ENCODE data around the gene LY9.

LY9 gene

DNA sequence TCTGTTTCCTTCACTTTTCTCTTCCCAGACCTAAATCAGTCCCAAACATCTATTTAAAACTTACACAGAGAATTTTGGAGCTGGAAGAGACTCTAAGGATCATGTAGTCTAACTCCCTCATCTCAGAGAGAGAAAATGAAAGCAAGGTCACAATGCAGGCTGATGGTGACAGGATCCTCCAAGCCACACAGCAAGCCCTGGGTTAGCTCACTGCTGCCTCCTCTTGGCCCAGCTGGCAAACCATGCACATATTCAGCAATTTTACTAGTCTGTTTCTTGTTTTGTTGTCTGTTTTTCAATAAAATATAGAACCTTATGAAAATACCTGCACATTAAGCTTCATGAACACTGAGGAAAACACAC, 27.7 kb upstream of the LY9 start:
- no peak overlapping the region for H3K4me3 ChIP-seq (replicated peaks; ENCODE audit: low read depth, low read length)
- TF ChIP-seq, protein P1, sequence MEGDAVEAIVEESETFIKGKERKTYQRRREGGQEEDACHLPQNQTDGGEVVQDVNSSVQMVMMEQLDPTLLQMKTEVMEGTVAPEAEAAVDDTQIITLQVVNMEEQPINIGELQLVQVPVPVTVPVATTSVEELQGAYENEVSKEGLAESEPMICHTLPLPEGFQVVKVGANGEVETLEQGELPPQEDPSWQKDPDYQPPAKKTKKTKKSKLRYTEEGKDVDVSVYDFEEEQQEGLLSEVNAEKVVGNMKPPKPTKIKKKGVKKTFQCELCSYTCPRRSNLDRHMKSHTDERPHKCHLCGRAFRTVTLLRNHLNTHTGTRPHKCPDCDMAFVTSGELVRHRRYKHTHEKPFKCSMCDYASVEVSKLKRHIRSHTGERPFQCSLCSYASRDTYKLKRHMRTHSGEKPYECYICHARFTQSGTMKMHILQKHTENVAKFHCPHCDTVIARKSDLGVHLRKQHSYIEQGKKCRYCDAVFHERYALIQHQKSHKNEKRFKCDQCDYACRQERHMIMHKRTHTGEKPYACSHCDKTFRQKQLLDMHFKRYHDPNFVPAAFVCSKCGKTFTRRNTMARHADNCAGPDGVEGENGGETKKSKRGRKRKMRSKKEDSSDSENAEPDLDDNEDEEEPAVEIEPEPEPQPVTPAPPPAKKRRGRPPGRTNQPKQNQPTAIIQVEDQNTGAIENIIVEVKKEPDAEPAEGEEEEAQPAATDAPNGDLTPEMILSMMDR (IDR thresholded peaks at IDR 0.05; ENCODE audit: low read depth, low read length, missing control alignments): no peak
- DNase-seq (ENCODE audit: extremely low read depth, low read depth): no peak

DNA sequence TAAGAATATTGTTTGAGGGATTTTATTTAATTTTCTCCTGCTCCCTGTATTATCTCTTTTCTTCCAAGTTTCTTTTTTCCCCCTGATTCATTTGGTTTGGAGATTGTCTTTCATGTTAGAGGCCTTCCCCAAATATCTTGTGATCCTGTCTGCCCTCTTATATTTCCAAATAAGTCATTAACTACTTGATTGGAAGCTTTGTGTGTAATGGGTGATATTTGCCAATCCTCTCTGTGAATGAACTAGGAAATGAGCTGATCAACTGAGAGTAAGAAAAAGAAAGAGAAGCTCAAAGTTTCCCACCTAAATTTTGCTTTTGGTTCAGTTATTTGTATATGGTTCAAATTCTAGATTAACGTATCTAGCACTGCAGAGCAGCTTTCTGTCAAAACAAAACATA, 23.6 kb upstream of the LY9 start:
- TF ChIP-seq, protein P1 (IDR thresholded peaks at IDR 0.05; ENCODE audit: low read depth, low read length, missing control alignments): no peak
- H3K4me3 ChIP-seq (replicated peaks; ENCODE audit: low read depth, low read length): no peak overlapping the region
- no peak for DNase-seq (ENCODE audit: extremely low read depth, low read depth)

DNA sequence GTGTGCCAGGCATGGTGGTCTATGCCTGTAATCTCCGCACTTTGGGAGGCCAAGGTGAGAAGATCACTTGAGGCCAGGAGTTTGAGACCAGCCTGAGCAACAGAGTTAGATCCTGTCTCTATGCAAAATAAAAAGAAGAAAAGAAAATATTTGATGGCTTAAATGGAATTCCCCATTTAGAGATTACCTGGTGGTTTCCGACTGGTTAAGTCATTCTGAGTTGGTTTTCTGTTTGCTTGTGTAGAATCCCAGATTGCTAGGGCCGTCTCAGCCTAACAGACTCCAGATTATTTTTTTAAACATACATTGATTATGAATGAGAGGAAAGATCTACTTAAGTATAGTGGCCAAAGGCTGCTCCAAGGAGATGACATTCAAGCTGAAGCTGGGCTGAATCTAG, 22.9 kb upstream of the LY9 start:
- DNase-seq (ENCODE audit: extremely low read depth, low read depth): no peak
- TF ChIP-seq, protein P1 (IDR thresholded peaks at IDR 0.05; ENCODE audit: low read depth, low read length, missing control alignments): no peak
- H3K4me3 ChIP-seq (replicated peaks; ENCODE audit: low read depth, low read length): no peak overlapping the region

DNA sequence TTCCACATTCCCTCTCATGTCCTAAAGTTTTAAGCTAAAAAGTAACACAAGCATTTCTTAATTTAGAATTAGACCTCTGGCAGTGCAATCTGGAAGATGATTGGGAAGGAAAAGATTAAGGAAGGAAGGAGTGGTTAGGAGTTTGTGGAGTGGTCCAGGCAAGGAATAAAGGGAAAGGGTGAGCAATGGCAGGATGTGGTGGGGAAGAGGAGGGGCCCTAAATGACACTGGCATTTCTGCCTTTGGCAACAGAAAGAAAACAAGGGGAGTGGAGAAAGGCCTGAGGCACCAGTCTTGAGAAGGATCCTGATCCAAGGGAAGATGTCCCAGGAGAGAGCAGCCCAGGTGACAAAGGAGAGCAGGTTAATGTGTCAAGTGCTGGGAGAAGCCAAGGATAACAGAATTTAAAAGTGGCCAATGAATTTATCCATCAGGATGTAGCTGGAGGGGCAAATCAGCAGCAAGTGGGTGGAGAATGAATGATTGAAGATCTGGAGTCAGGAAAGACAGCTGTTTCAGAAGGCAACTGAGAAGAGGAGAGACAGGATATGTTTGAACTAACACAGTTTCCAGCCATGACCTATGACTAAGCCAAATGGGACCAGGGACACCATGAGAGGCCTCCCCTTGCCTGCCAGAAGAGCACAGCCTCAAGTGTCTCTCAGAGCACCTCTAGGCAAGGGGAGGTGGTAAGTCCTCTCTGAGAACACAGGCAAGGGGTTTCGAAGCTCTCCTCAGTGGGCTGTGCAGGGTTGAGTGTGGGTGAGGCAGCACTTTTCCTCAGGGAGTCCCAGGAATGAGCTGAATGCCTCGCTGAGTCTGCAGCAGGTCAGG, 20.9 kb upstream of the LY9 start:
- no peak overlapping the region for H3K4me3 ChIP-seq (replicated peaks; ENCODE audit: low read depth, low read length)
- DNase-seq (ENCODE audit: extremely low read depth, low read depth): no peak
- TF ChIP-seq, protein P1 (IDR thresholded peaks at IDR 0.05; ENCODE audit: low read depth, low read length, missing control alignments): no peak

DNA sequence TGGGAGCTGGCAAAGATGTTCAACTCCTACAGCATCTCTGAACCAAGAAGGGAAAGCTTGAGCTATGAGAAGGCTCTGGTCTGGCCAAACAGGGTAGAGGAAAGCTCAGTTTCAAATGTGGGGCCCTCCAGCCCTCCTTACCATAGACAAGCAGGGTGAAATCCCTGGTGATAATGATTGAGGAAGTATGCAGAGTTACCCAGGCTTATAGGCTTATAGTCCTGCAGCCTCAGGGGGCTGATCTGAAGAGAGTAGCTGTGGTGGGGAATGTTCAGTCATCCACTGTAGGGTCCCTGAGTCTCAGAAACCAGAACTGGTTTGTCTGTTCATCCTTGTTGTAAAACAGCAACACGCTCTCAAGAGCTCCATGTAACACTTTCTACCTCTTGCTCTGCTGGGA, 19.8 kb upstream of the LY9 start:
- H3K4me3 ChIP-seq (replicated peaks; ENCODE audit: low read depth, low read length): no peak overlapping the region
- TF ChIP-seq, protein P1 (IDR thresholded peaks at IDR 0.05; ENCODE audit: low read depth, low read length, missing control alignments): no peak
- no peak for DNase-seq (ENCODE audit: extremely low read depth, low read depth)

DNA sequence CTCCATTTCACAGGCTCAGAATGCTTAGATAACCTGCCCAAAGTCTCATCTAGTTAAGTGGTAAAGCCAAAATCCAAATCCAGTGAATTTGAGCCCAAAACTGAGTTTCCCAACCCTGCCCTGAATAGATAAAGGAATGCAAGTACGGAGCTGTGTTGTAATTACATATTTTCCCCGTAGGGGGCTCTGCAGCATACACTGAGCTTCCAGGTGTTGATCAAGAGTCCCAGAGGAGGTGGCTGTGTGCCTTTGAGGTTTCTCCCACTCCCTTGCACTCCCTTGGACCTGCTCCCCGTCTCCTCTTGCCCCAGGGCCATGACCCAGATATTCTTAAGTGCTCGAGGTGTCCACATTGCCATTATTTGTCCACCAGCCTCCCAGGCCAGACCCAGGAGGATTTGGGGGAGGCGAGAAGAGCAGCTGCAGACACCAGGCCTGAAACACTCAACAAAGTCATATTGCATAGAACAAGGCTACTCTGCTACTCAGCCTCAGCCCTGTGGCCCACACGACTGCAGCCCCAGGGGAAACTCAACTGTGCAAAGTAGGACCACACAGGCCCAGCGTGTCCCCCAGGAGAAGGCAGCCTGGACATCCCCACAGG, 18.4 kb upstream of the LY9 start:
- DNase-seq (ENCODE audit: extremely low read depth, low read depth): no peak

More for the DNA sequence above, 18.4 kb upstream of the LY9 start:
- no peak overlapping the region for H3K4me3 ChIP-seq (replicated peaks; ENCODE audit: low read depth, low read length)
- TF ChIP-seq, protein P1 (IDR thresholded peaks at IDR 0.05; ENCODE audit: low read depth, low read length, missing control alignments): no peak

Data from HFF-Myc (cell line).